ENCODE results near the gene FAM83C.
A peak's percentile ranks its signal among the peaks of the same experiment; 100 is the strongest.

FAM83C gene

GRCh38 chr20:35283441-35284266 lies 8.6 kb downstream of the FAM83C start:
- no peak for DNase-seq

GRCh38 chr20:35281506-35282101 lies 10.6 kb downstream of the FAM83C start:
- DNase-seq, result no peak

- no peak for DNase-seq
These were observed 11.7 kb downstream of the FAM83C start for GRCh38 chr20:35280523-35280922.

- no peak for DNase-seq
These were observed 12.6 kb downstream of the FAM83C start for GRCh38 chr20:35279533-35280174.

- DNase-seq, result no peak
These were observed 13.2 kb downstream of the FAM83C start for GRCh38 chr20:35279040-35279439.

GRCh38 chr20:35277531-35278395 lies 14.5 kb downstream of the FAM83C start, which contains the start of gene MMP24OS:
MMP24OS (minus strand) TSS chr20:35278122; CDS start chr20:35277929, 193 bp downstream.
- DNase-seq, result peak; percentile 86

GRCh38 chr20:35277127-35277526 lies 15.1 kb downstream of the FAM83C start:
- DNase-seq, result no peak

GRCh38 chr20:35276408-35276807 lies 15.8 kb downstream of the FAM83C start:
- DNase-seq, result no peak

- DNase-seq, result no peak
These were observed 16.4 kb downstream of the FAM83C start for GRCh38 chr20:35275741-35276251.

GRCh38 chr20:35274172-35275092 lies 17.8 kb downstream of the FAM83C start:
- no peak for DNase-seq

- no peak for DNase-seq
These were observed 18.6 kb downstream of the FAM83C start for GRCh38 chr20:35273449-35274171.

GRCh38 chr20:35271904-35272303 lies 20.3 kb downstream of the FAM83C start:
- DNase-seq, result no peak

- DNase-seq, result no peak
These were observed 20.9 kb downstream of the FAM83C start for GRCh38 chr20:35271073-35271882.

- DNase-seq, result no peak
These were observed 22.0 kb downstream of the FAM83C start for GRCh38 chr20:35270021-35270902.

- DNase-seq, result peak; percentile 87
These were observed 23.0 kb downstream of the FAM83C start for GRCh38 chr20:35269055-35269781.

- DNase-seq, result no peak
These were observed 25.1 kb downstream of the FAM83C start for GRCh38 chr20:35267092-35267491.

- no peak for DNase-seq
These were observed 27.5 kb downstream of the FAM83C start for GRCh38 chr20:35264755-35265154.

Measured in 8988T (cell line).